Neural progenitor cell (in vitro differentiated cells): ENCODE results near the gene RPLP1. TPM values are rescaled to one million over a fixed set of nuclear protein-coding genes. Genes with fewer than 3 reads are reported as not detected.
A peak's percentile ranks its signal among the peaks of the same experiment; 100 is the strongest.

ENCODE experiments used
- DNase-seq: peaks from one replicate; pipeline ENCODE4 v3.0.0-alpha.2; 2016; ENCODE audit warnings: low spot score
- H2AFZ ChIP-seq: fragments of 200-600 bp; sonication (generic); replicated peaks from 2 replicates; pipeline ENCODE4 v1.6.1; 2016; ENCODE audit warnings: antibody characterized with exemption
- H3F3A ChIP-seq: fragments of 200-600 bp; sonication (generic); 2 replicates; pipeline ENCODE4 v1.6.1; 2016; ENCODE audit warnings: antibody characterized with exemption, low read depth
- H3K27ac ChIP-seq: fragments of 200-600 bp; sonication (generic); 2 replicates; pipeline ENCODE4 v1.5.1; 2016; ENCODE audit warnings: mild to moderate bottlenecking
- H3K27me3 ChIP-seq: fragments of 200-600 bp; sonication (generic); 2 replicates; pipeline ENCODE4 v1.6.1; 2016; ENCODE audit warnings: mild to moderate bottlenecking, moderate library complexity
- H3K36me3 ChIP-seq: fragments of 200-600 bp; sonication (generic); 2 replicates; pipeline ENCODE4 v1.5.1; 2016
- H3K4me1 ChIP-seq: fragments of 200-600 bp; sonication (generic); 2 replicates; pipeline ENCODE4 v1.6.1; 2016; ENCODE audit warnings: mixed run types
- H3K4me2 ChIP-seq: fragments of 200-600 bp; sonication (generic); 2 replicates; pipeline ENCODE4 v1.6.1; 2016
- H3K4me3 ChIP-seq: fragments of 200-600 bp; sonication (generic); 2 replicates; pipeline ENCODE4 v1.5.1; 2016
- H3K79me2 ChIP-seq: fragments of 200-600 bp; sonication (generic); 2 replicates; pipeline ENCODE4 v1.6.1; 2016; ENCODE audit warnings: low read depth
- H3K9ac ChIP-seq: fragments of 200-600 bp; sonication (generic); 2 replicates; pipeline ENCODE4 v1.6.1; 2016
- H3K9me3 ChIP-seq: fragments of 200-600 bp; sonication (generic); 2 replicates; pipeline ENCODE4 v1.5.1; 2016; ENCODE audit warnings: low read depth
- H4K20me1 ChIP-seq: fragments of 200-600 bp; sonication (generic); 2 replicates; pipeline ENCODE4 v1.6.1; 2016; ENCODE audit warnings: low read depth
- H3K27ac Mint-ChIP-seq: 3 replicates; pipeline ENCODE4 v1.8.0; 2021; ENCODE audit warnings: mixed read lengths
- H3K27me3 Mint-ChIP-seq: 2 replicates; pipeline ENCODE4 v1.8.0; 2022; ENCODE audit warnings: low read depth, mild to moderate bottlenecking, inconsistent platforms, moderate library complexity, mixed read lengths; ENCODE audit not compliant: insufficient read depth
- H3K36me3 Mint-ChIP-seq: 3 replicates; pipeline ENCODE4 v1.8.0; 2021; ENCODE audit warnings: mixed read lengths
- H3K4me1 Mint-ChIP-seq: 3 replicates; pipeline ENCODE4 v1.8.0; 2021; ENCODE audit warnings: mixed read lengths
- H3K4me3 Mint-ChIP-seq: 3 replicates; pipeline ENCODE4 v1.8.0; 2021; ENCODE audit warnings: mild to moderate bottlenecking, moderate library complexity, mixed read lengths
- H3K9me3 Mint-ChIP-seq: 3 replicates; pipeline ENCODE4 v1.8.0; 2020; ENCODE audit warnings: mixed read lengths
- CTCF ChIP-seq: fragments of 200-600 bp; sonication (generic); IDR thresholded peaks from 2 replicates; pipeline ENCODE4 v1.5.1; 2017; ENCODE audit warnings: antibody characterized with exemption, mild to moderate bottlenecking
- EZH2 ChIP-seq: fragments of 200-600 bp; sonication (generic); IDR thresholded peaks from 2 replicates; pipeline ENCODE4 v1.6.1; 2017; ENCODE audit warnings: antibody characterized with exemption, mild to moderate bottlenecking, moderate library complexity
- EZH2phosphoT487 ChIP-seq: fragments of 200-600 bp; sonication (generic); IDR thresholded peaks from 2 replicates; pipeline ENCODE4 v1.6.1; 2017; ENCODE audit warnings: antibody characterized with exemption
- total RNA-seq: library from RNA; depleted of rRNA; stranded (reverse); fragments of >200 nt; gene quantifications from 2 replicates; pipeline ENCODE4 v1.2.3, GENCODE V29; 2015; ENCODE audit warnings: low replicate concordance

Gene RPLP1
- total RNA-seq, 1 donor from 2014 or later = 109 TPM

GRCh38 chr15:69463182-69463756 is 10.7 kb downstream of the RPLP1 start:
- no peaks in the 10 kb centered on the region for H3K9me3 Mint-ChIP-seq
- Histone ChIP-seq H3K4me3 (peak overlapping the region; percentile 48), H2AFZ (peak overlapping the region; percentile 94), H3K4me1 (peaks cover 5% of the 10 kb centered on the region), H4K20me1 (no peaks in the 10 kb centered on the region), H3K79me2 (no peaks in the 10 kb centered on the region), H3K4me2 (peak overlapping the region; percentile 77), H3K36me3 (no peaks in the 10 kb centered on the region), H3K27me3 (no peaks in the 10 kb centered on the region), H3K9ac (no peak overlapping the region), H3K27ac (peak overlapping the region; percentile 83), H3K9me3 (no peaks in the 10 kb centered on the region), H3F3A (peaks cover 21% of the 10 kb centered on the region)
- peak overlapping the region; percentile 81 for H3K4me3 Mint-ChIP-seq
- DNase-seq = no peak
- TF ChIP-seq CTCF = no peak
- peaks cover 14% of the 10 kb centered on the region for H3K4me1 Mint-ChIP-seq
- H3K27me3 Mint-ChIP-seq = peaks cover 13% of the 10 kb centered on the region
- peak overlapping the region; percentile 74 for H3K27ac Mint-ChIP-seq
- peaks cover 2% of the 10 kb centered on the region for H3K36me3 Mint-ChIP-seq

- no peak for TF ChIP-seq EZH2phosphoT487
- no peak for TF ChIP-seq CTCF
- TF ChIP-seq EZH2 = no peak
- Histone ChIP-seq H3K27ac (no peak overlapping the region), H3K4me3 (no peak overlapping the region), H3K36me3 (no peaks in the 10 kb centered on the region), H3K4me1 (peaks cover 5% of the 10 kb centered on the region), H4K20me1 (no peaks in the 10 kb centered on the region), H3K27me3 (no peaks in the 10 kb centered on the region), H3F3A (peaks cover 13% of the 10 kb centered on the region), H3K79me2 (no peaks in the 10 kb centered on the region), H2AFZ (no peak overlapping the region), H3K9ac (no peak overlapping the region), H3K9me3 (no peaks in the 10 kb centered on the region), H3K4me2 (no peak overlapping the region)
- no peaks in the 10 kb centered on the region for H3K9me3 Mint-ChIP-seq
- H3K4me3 Mint-ChIP-seq = no peak overlapping the region
- H3K36me3 Mint-ChIP-seq = peaks cover 2% of the 10 kb centered on the region
- H3K27ac Mint-ChIP-seq = no peak overlapping the region
- peaks cover 9% of the 10 kb centered on the region for H3K27me3 Mint-ChIP-seq
- H3K4me1 Mint-ChIP-seq = peaks cover 23% of the 10 kb centered on the region
- no peak for DNase-seq
Observed at GRCh38 chr15:69465253-69465652, 12.6 kb downstream of the RPLP1 start.

GRCh38 chr15:69466733-69467132 is 14.1 kb downstream of the RPLP1 start:
- Histone ChIP-seq H3K27me3 (no peaks in the 10 kb centered on the region), H3K4me1 (peaks cover 5% of the 10 kb centered on the region), H2AFZ (no peak overlapping the region), H3K36me3 (no peaks in the 10 kb centered on the region), H3K9me3 (no peaks in the 10 kb centered on the region), H3K79me2 (no peaks in the 10 kb centered on the region), H4K20me1 (no peaks in the 10 kb centered on the region), H3K9ac (no peak overlapping the region), H3F3A (peaks cover 13% of the 10 kb centered on the region), H3K4me2 (no peak overlapping the region), H3K27ac (no peak overlapping the region), H3K4me3 (no peak overlapping the region)
- Mint-ChIP-seq H3K9me3 (no peaks in the 10 kb centered on the region), H3K36me3 (peaks cover 2% of the 10 kb centered on the region), H3K27me3 (peaks cover 6% of the 10 kb centered on the region), H3K4me1 (peaks cover 23% of the 10 kb centered on the region), H3K27ac (no peak overlapping the region), H3K4me3 (no peak overlapping the region)
- TF ChIP-seq EZH2 (no peak), EZH2phosphoT487 (no peak), CTCF (no peak)
- no peak for DNase-seq
